Subcutaneous adipose tissue (tissue), 4 donors: ENCODE results near the gene HDAC6. TPM values are rescaled to one million over a fixed set of nuclear protein-coding genes. Genes with fewer than 3 reads are reported as not detected.

Source experiments
- CTCF ChIP-seq: fragments of 450-650 bp; IDR thresholded peaks from one replicate; pipeline ENCODE4 v1.5.1; 2016; ENCODE audit warnings: low read depth, mild to moderate bottlenecking, control low read depth, antibody characterized with exemption, moderate library complexity
- total RNA-seq, 4 donors: library from RNA; depleted of rRNA; stranded (reverse); fragments of >200 nt; gene quantifications; one replicate each; pipeline ENCODE4 v1.1.0, GENCODE V29; 2016

The HDAC6 gene
- total RNA-seq, result 10 to 100 TPM; 24.9 to 74.6 (median 59.8) TPM

DNA sequence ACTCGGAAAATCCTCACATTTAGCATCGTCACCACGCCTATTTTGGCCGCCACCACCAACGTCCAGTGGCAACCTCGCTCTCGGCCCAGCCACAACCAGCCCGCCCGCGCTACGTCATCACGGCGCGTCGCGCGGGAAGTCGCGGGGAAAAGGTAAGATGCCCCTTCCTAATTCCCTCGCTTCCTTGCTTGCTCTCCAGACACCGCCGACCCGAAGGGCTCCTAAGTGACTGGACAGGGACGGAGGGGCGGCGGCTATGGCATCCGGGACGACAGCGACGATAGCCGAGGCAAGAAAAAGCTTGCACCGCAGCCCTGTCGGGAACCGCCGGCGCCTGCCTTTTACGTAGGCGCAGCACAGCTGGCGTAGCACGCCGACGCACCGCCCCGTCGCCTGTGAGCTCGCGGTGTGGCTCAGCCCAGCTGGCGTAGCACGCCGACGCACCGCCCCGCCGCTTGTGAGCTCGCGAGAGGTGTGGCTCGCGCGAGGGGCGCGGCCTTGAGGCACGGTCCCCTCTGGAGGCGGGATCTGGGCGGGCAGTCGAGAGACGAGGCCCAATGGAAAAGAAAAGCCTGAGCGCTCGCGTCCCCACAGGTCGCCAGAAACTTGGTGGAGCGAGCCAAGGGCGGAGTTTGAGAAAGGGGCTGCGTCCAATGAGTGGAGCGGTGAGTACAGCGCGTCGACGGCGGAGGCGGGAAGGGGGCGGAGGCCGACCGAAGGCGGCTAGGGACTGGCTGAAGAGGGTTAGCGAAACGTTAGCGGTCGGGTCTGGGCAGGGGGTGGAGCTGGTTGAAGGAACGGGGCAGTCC, at the start of gene HDAC6:
HDAC6 (plus strand) TSS at position 788 of the 809 bp plus-strand sequence. CDS start 626 bp downstream, outside the sequence.
- TF ChIP-seq CTCF, result no peak

- no peak for TF ChIP-seq CTCF
Measured at GRCh38 chrX:48752498-48752897, 49.4 kb upstream of the HDAC6 start.

DNA sequence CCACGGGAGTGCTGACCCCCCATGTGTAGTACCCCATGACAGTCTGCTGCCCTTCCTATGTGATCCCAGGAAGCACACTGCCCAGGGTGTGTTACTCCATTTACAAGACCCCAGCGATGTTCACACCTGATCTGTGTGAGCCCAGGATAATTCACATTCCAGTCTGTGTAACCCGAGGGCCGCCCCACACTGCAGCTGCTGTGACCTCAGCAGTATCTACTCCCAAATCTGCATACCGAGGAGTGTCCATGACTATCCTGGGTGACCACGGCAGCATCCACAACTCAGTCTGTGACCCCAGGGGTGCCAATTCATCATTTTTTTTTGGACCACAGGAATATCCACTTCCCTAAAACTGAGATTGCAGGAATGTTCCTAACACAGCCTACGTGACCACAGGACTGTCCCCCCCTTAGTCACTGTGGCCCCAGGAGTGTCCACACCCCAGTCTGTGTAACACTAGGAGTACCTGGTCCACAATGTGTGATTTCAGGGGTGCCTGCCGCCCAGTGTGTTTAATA, 48.1 kb upstream of the HDAC6 start:
- no peak for TF ChIP-seq CTCF

- no peak for TF ChIP-seq CTCF
Measured at GRCh38 chrX:48754238-48754637, 47.6 kb upstream of the HDAC6 start.

GRCh38 chrX:48761674-48762471, 40.0 kb upstream of the HDAC6 start, which contains the start of gene GLOD5:
TSS of gene GLOD5 (plus strand) at chrX:48761747. CDS start at chrX:48761791, 44 bp downstream.
- TF ChIP-seq CTCF, result no peak

GRCh38 chrX:48769230-48769629, 32.6 kb upstream of the HDAC6 start:
- TF ChIP-seq CTCF, result no peak

- TF ChIP-seq CTCF, result no peak
Measured at GRCh38 chrX:48770296-48770695, 31.6 kb upstream of the HDAC6 start.
